K562 treated with DMSO at 1 percent for 12 hours (cell line): ENCODE measurements around the gene TXNDC11. TPM values are rescaled to one million over a fixed set of nuclear protein-coding genes. Genes with fewer than 3 reads are reported as not detected.

ENCODE experiments used
- total RNA-seq: library from RNA; unstranded; fragments of 300-600 nt; gene quantifications from 2 replicates; pipeline ENCODE4 v1.2.3, GENCODE V29; 2022; ENCODE audit not compliant: insufficient read depth

TXNDC11 gene
- 42.4 and 61.1 TPM in 2 replicates for total RNA-seq

GRCh38 chr16:11742536-11743307 lies at the start of gene TXNDC11:
Gene TXNDC11, minus strand, starts transcription at chr16:11742857. Its CDS starts 127 bp downstream, at chr16:11742730.

GRCh38 chr16:11667824-11668622 lies 74.6 kb downstream of the TXNDC11 start, which contains the start of gene SNN:
Gene SNN, plus strand, starts transcription at chr16:11668455. Its CDS starts 7,605 bp downstream, at chr16:11676060.

Other genes starting within 250 kb of the TXNDC11 start
- gene LITAF, start 155.9 kb downstream of the TXNDC11 start, total RNA-seq = 30.3 and 44.3 TPM in 2 replicates
- 2.9 and 7.2 TPM in 2 replicates for gene SNN, start 74.4 kb downstream of the TXNDC11 start, total RNA-seq
- 15.6 and 30.2 TPM in 2 replicates for gene ZC3H7A, start 54.4 kb upstream of the TXNDC11 start, total RNA-seq
- gene RSL1D1, start 108.7 kb upstream of the TXNDC11 start, total RNA-seq = 63.4 and 137 TPM in 2 replicates
- gene GSPT1, start 173.1 kb upstream of the TXNDC11 start, total RNA-seq = 43.3 and 88.9 TPM in 2 replicates
- not detected in 2 replicates for gene NPIPB2, start 199.2 kb upstream of the TXNDC11 start, total RNA-seq
- gene TNFRSF17, start 222.4 kb upstream of the TXNDC11 start, total RNA-seq = not detected in 2 replicates
- 4.4 and 12.6 TPM in 2 replicates for gene SNX29, start 233.9 kb upstream of the TXNDC11 start, total RNA-seq